Lower lobe of right lung (tissue), 2 donors: ENCODE measurements around the gene RNF144A. TPM values are rescaled to one million over a fixed set of nuclear protein-coding genes. Genes with fewer than 3 reads are reported as not detected.
A peak's percentile ranks its signal among the peaks of the same experiment; 100 is the strongest.

Source experiments
- ATAC-seq, 2 donors: fragments of 200-7000 bp; cut with Tn5 transposase; one replicate each; pipeline ENCODE4 v1.9.1; 2020 to 2022; ENCODE audit warnings: mild to moderate bottlenecking in 2 of 2, moderate library complexity in 2 of 2
- DNase-seq: peaks from one replicate; pipeline ENCODE4 v3.0.0-alpha.2; 2020
- H3K27ac ChIP-seq: fragments of 200-600 bp; one replicate; pipeline ENCODE4 v1.8.0; 2022
- H3K27me3 ChIP-seq: fragments of 200-600 bp; one replicate; pipeline ENCODE4 v1.8.0; 2022; ENCODE audit warnings: low read depth
- H3K36me3 ChIP-seq: fragments of 200-600 bp; one replicate; pipeline ENCODE4 v1.8.0; 2022; ENCODE audit warnings: mild to moderate bottlenecking
- H3K4me1 ChIP-seq: fragments of 200-600 bp; one replicate; pipeline ENCODE4 v1.8.0; 2022
- H3K4me3 ChIP-seq: fragments of 200-600 bp; one replicate; pipeline ENCODE4 v1.8.0; 2022; ENCODE audit warnings: mild to moderate bottlenecking
- H3K9me3 ChIP-seq: fragments of 200-600 bp; one replicate; pipeline ENCODE4 v1.8.0; 2022
- intact Hi-C: fragments of 100-400 bp; cut with DNase I; formaldehyde crosslinking; loops from one replicate; pipeline ENCODE4 v1.11.0; 2022
- total RNA-seq: library from RNA; stranded (reverse); fragmentation: NEBNext Ultra II Directional; extraction: Animal tissue kit (Norgen Biotek cat#: 25700); gene quantifications from one replicate; pipeline ENCODE4 v1.2.1, GENCODE V29; 2021
- TF ChIP-seq, protein P1 (sequence below): fragments of 200-600 bp; IDR thresholded peaks from one replicate; pipeline ENCODE4 v1.8.0; 2022; ENCODE audit warnings: antibody characterized with exemption, mild to moderate bottlenecking
- donor health status: DM: no; HTN: yes; CAD: no; lungs with severe emphysema.

The RNF144A gene
- total RNA-seq, 1 donor from 2014 or later, result 13.9 TPM

DNA sequence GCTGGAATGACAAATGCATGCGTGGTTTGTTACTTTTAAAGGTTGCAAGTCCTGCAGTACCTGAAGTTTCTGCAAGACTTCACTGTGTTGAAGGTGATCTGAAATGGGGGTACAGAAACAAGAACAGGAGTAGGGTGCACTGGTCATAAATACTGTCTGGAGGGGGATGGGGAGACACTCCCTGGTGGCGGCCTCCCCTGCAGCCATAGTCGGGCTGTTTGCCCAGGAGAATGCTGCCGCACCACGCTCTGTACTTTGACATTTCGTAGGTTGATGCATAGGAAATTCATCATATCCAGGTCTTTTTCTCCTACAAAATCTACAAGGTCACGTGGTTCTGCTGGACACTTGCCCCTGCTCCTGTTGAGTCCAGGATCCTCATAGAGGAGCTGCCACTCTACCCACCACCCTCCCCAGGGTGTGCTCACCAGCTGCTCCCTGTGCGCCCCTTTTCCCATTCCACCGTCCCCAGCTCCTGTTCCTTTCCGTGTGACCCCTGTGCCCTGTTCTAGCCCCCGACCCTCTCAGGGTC is 103.8 kb downstream of the RNF144A start:
- no peak for ATAC-seq

GRCh38 chr2:7022492-7023385 is 105.5 kb downstream of the RNF144A start:
- TF ChIP-seq, protein P1, sequence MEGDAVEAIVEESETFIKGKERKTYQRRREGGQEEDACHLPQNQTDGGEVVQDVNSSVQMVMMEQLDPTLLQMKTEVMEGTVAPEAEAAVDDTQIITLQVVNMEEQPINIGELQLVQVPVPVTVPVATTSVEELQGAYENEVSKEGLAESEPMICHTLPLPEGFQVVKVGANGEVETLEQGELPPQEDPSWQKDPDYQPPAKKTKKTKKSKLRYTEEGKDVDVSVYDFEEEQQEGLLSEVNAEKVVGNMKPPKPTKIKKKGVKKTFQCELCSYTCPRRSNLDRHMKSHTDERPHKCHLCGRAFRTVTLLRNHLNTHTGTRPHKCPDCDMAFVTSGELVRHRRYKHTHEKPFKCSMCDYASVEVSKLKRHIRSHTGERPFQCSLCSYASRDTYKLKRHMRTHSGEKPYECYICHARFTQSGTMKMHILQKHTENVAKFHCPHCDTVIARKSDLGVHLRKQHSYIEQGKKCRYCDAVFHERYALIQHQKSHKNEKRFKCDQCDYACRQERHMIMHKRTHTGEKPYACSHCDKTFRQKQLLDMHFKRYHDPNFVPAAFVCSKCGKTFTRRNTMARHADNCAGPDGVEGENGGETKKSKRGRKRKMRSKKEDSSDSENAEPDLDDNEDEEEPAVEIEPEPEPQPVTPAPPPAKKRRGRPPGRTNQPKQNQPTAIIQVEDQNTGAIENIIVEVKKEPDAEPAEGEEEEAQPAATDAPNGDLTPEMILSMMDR, result no peak
- Histone ChIP-seq H3K4me3 (no peak overlapping the region), H3K27ac (no peak overlapping the region), H3K27me3 (no peaks in the 10 kb centered on the region), H3K36me3 (peaks cover 10% of the 10 kb centered on the region), H3K9me3 (no peaks in the 10 kb centered on the region), H3K4me1 (peaks cover 18% of the 10 kb centered on the region)
- intact Hi-C loops, result no loop called here
- no peak for DNase-seq
- ATAC-seq, result no peak

More for the DNA sequence above, 103.8 kb downstream of the RNF144A start:
- H3K4me3 ChIP-seq, result no peak overlapping the region
- no peak for DNase-seq
- H3K4me1 ChIP-seq, result peaks cover 4% of the 10 kb centered on the region
- intact Hi-C loops, result no loop called here
- no peak overlapping the region for H3K27ac ChIP-seq
- TF ChIP-seq, protein P1, result no peak
- H3K27me3 ChIP-seq, result no peaks in the 10 kb centered on the region
- peaks cover 10% of the 10 kb centered on the region for H3K36me3 ChIP-seq
- no peaks in the 10 kb centered on the region for H3K9me3 ChIP-seq

- Histone ChIP-seq H3K27me3 (no peaks in the 10 kb centered on the region), H3K4me1 (peaks cover 26% of the 10 kb centered on the region), H3K9me3 (no peaks in the 10 kb centered on the region), H3K4me3 (no peak overlapping the region), H3K36me3 (peaks cover 10% of the 10 kb centered on the region), H3K27ac (no peak overlapping the region)
- no peak for DNase-seq
- peak in 1 of 2 donors; percentile 27 for ATAC-seq
- TF ChIP-seq, protein P1, result no peak
- intact Hi-C loops, result no loop called here
Measured at GRCh38 chr2:7023542-7023941, 106.3 kb downstream of the RNF144A start.

DNA sequence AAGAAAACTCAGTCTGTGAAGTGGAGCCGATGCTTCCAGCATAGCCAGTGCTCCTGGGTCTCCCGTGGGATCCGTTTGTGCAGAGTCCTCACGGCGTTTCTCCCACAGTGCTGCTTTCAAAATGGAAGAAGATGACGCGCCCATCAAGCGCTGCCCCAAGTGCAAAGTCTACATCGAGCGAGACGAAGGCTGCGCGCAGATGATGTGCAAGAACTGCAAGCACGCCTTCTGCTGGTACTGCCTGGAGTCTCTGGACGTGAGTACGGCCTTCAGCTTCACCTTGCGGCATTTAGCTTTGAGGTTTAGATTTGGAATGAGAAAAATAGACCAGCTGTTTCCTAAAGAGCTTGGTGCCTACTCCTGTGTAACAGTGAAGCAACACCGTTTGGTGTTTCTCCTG is 107.0 kb downstream of the RNF144A start:
- Histone ChIP-seq H3K4me1 (peaks cover 34% of the 10 kb centered on the region), H3K27me3 (no peaks in the 10 kb centered on the region), H3K4me3 (no peak overlapping the region), H3K36me3 (peaks cover 10% of the 10 kb centered on the region), H3K9me3 (no peaks in the 10 kb centered on the region), H3K27ac (no peak overlapping the region)
- ATAC-seq (no peak), DNase-seq (no peak)
- intact Hi-C loops, result no loop called here
- TF ChIP-seq, protein P1, result no peak

- no peak overlapping the region for H3K4me3 ChIP-seq
- no peaks in the 10 kb centered on the region for H3K27me3 ChIP-seq
- intact Hi-C loops, result no loop called here
- H3K4me1 ChIP-seq, result peaks cover 35% of the 10 kb centered on the region
- TF ChIP-seq, protein P1, result no peak
- no peaks in the 10 kb centered on the region for H3K9me3 ChIP-seq
- peaks cover 10% of the 10 kb centered on the region for H3K36me3 ChIP-seq
- ATAC-seq (no peak), DNase-seq (no peak)
- H3K27ac ChIP-seq, result no peak overlapping the region
Measured at GRCh38 chr2:7025082-7025481, 107.9 kb downstream of the RNF144A start.
